Raji (cell line): ENCODE measurements around the gene TSN.
A peak's percentile ranks its signal among the peaks of the same experiment; 100 is the strongest.

Source experiments
- POLR2A ChIP-seq: IDR thresholded peaks from 2 replicates; pipeline ENCODE4 v1.6.1; 2011; ENCODE audit warnings: low read depth, low read length, control low read depth; ENCODE audit not compliant: insufficient read depth

Gene TSN

GRCh38 chr2:121777699-121778058, 22.2 kb downstream of the TSN start:
- TF ChIP-seq POLR2A = no peak

GRCh38 chr2:121778741-121779487, 23.5 kb downstream of the TSN start:
- no peak for TF ChIP-seq POLR2A

DNA sequence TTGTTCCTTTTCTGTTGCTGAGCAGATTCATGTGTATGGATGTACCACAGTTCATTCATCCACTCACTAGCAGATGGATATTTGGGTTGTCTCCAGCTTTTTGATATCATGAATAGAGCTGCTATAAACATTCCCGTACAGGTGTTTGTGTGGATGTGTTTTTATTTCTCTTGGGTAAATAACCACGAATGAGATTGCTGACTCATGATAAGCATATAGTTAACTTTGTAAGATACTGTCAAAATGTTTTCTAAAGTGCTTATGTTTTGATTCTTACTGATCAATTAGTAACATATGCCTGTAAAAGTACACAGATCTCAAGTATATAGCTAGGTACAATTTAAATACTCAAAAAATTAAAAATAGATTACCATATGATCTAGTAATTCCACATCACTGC, 27.7 kb downstream of the TSN start:
- no peak for TF ChIP-seq POLR2A

- TF ChIP-seq POLR2A = no peak
These were observed 33.2 kb downstream of the TSN start for GRCh38 chr2:121788685-121789084.

GRCh38 chr2:121790276-121790956, 35.0 kb downstream of the TSN start:
- no peak for TF ChIP-seq POLR2A

- TF ChIP-seq POLR2A = no peak
These were observed 35.8 kb downstream of the TSN start for GRCh38 chr2:121791290-121791689.

DNA sequence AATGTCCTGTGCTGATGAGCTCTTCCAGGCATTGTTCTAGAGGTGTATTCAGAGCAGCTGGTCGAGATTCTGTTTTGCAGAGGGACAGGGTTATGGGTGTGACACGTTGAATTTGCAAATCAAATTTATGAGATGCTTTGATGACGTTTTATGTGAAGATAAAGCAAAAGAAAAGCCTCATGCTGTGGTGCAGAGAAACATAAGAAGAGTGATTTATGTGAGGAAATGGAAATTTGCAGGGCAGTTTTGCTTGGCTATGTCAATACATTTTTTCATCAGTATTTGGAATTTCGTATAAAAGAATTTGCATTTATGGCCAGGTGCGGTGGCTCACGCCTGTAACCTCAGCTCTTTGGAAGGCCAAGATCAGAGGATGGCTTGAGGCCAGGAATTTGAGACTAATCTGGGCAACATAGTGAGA, 36.4 kb downstream of the TSN start:
- TF ChIP-seq POLR2A = no peak

- TF ChIP-seq POLR2A = no peak
These were observed 38.4 kb downstream of the TSN start for GRCh38 chr2:121793816-121794215.

DNA sequence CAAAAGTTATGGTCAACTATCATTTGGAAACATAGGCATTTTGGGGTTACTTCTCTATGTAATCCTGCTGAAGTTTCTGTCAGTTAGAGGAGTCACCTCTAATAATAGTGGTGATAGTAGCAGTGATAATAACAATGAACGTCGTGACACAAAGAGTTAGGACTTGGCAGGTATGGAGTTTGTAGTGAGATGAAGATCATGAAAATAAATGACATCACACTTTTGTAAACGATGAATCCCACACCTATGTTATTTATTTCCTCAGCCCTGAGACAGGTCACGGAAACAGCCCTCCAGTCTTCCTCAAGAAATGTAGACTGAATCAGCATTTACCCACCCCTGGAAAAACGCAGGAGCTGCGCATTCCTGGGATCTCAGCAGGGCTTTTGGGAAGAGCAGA, 38.8 kb downstream of the TSN start:
- TF ChIP-seq POLR2A = no peak

DNA sequence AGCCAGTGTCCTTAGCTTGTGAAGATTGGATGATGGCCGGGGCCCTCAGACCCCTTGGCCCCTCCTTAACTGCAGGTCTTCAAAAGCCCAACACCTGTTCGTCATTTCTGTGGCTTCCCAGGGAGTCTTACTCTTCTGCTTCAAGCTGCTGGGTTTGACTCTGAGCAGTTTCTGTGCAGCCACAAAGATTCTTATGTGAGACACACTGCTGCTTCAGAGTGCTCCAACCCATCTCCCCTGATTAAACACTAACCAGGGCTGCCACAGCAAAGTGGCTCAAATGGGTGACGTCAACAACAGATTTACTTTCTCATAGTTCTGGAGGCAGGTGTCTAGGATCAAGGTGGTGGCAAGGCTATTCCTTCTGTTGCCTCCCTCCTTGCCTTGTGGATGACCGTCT, 40.8 kb downstream of the TSN start:
- no peak for TF ChIP-seq POLR2A

DNA sequence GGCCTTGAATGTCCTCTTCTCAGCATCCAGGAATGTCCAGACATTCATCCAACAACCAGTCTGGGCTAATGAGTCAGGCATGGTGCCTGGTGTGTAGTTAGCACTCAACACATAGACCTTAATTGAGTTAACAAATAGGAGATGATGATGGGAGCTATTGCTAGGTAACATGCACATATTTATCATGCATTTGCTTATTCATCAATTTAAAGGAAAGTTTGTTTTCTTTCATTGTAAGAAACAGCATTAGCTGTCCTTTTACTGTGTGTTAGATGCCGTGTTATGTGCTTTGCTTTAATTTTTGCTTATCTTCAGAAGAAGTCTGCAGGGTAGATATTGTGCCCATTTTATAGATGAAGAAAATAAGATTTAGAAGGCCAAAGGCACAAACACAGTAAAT, 43.2 kb downstream of the TSN start:
- no peak for TF ChIP-seq POLR2A

DNA sequence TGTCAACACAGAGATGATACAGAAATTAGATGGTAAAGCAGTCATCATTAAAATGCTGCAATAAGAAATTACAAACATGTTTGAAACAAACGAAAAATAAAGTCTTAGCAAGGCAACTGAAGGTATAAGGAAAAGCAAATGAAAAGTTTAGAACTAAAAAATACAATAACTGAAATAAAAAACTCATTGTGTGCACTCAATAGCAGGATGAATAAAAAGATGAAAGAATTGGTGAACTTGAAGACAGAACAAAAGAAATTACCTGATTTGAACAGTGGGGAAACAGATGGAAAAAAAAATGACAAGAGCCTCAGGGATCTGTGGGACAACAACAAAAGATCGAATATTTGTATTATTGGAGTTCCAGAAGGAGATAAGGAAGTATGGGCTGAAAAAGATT, 46.5 kb downstream of the TSN start:
- no peak for TF ChIP-seq POLR2A

DNA sequence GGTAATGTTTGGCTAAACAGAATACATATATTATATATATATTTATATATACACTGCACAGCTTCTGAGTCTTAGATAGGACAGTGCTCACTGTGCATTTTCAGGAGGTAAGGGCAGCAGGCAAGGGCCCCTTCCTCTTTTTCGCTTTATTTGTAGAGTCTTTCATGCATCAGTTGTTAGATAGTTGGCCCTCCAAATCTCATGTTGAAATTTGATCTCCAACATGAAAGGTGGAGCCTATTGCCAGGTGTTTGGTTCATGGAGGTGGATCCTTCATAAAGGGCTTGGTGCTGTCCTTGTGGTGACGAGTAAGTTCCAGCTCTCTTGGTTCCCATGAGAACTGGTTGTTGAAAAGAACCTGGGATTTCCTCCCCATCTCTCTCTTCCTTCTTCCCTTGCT, 48.1 kb downstream of the TSN start:
- peak; percentile 28; the same call in 1 of the 2 replicates for TF ChIP-seq POLR2A

DNA sequence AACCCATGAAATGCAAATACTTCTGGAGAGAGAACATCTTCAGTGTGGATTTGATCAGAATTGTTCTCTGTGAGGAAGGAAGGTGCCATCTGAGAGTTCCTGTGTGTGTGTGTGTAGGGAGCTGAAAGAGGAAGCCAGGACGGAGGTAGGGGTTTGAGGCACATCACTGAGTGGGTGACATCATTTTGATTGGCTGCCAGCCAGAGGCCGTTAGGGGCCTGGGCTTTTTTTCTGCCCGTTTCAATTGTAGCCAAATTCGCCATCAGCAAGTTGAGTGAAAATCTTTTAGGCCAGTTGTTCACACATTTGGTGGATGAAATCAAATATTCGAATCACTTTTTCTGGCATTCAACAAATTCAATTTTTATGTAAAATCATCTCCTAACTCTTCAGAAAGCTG, 48.9 kb downstream of the TSN start:
- TF ChIP-seq POLR2A = peak; percentile 46

GRCh38 chr2:121804997-121805765, 49.7 kb downstream of the TSN start:
- no peak for TF ChIP-seq POLR2A

GRCh38 chr2:121805766-121806143, 50.3 kb downstream of the TSN start:
- TF ChIP-seq POLR2A = no peak

DNA sequence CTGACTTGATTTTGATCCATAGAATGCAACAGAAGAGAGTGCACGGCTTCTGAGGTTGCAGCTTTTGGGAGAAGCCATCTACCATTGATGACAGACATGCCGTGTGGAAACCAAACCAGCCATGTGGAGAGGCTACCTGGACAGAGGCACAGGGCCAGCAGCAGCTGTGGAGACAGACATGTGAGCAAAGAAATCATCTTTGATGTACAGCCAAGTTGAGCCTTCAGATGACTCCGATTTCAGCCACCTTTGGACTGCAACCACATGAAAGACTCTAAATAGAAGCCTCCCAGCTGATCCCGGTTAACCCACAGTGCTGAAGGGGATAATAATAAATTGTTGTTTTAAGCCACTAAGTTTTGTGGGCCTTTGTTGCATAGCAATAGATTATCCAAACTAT, 54.2 kb downstream of the TSN start:
- no peak for TF ChIP-seq POLR2A
